Testis (tissue), 3 donors: Measurements from ENCODE around the gene HOXD11. TPM values are rescaled to one million over a fixed set of nuclear protein-coding genes. Genes with fewer than 3 reads are reported as not detected.

Experiments
- DNase-seq: peaks from one replicate; pipeline ENCODE4 v3.0.0-alpha.2; 2019
- H3K27ac ChIP-seq, 2 donors: fragments of 200-600 bp; sonication (generic); one replicate each; pipeline ENCODE4 v1.5.1; 2019
- H3K27me3 ChIP-seq: fragments of 200-600 bp; sonication (generic); one replicate; pipeline ENCODE4 v1.5.1; 2019
- H3K36me3 ChIP-seq: fragments of 200-600 bp; sonication (generic); one replicate; pipeline ENCODE4 v1.5.1; 2017; ENCODE audit warnings: low read depth; ENCODE audit errors: missing control alignments
- H3K4me1 ChIP-seq: fragments of 200-600 bp; sonication (generic); one replicate; pipeline ENCODE4 v1.5.1; 2019
- H3K4me3 ChIP-seq, 2 donors: fragments of 200-600 bp; sonication (generic); one replicate each; pipeline ENCODE4 v1.5.1; 2017 to 2019
- H3K9me3 ChIP-seq: fragments of 200-600 bp; sonication (generic); one replicate; pipeline ENCODE4 v1.5.1; 2017
- CTCF ChIP-seq, 3 experiments: fragments of 450-650 bp in 2 of 3; fragments of 200-600 bp in 1 of 3; sonication (generic) in 1 of 3; IDR thresholded peaks; one replicate each; pipeline ENCODE4 v1.5.1; 2016 to 2019; ENCODE audit warnings: antibody characterized with exemption in 3 of 3, mild to moderate bottlenecking in 2 of 3, moderate library complexity in 1 of 3
- POLR2A ChIP-seq: fragments of 450-650 bp; IDR thresholded peaks from one replicate; pipeline ENCODE4 v1.6.1; 2017; ENCODE audit warnings: antibody characterized with exemption, mild to moderate bottlenecking, moderate library complexity
- WGBS, 2 donors: methylation state at CpG; one replicate each; pipeline ENCODE4 v1.1.5; 2018; 5-methylcytosine and 5-hydroxymethylcytosine counted together
- intact Hi-C: fragments of 100-400 bp; cut with DNase I; formaldehyde crosslinking; loops from one replicate; pipeline ENCODE4 v1.15.1; 2023; ENCODE audit warnings: low total_unique reads
- polyA plus RNA-seq: library from polyadenylated mRNA; stranded (reverse); fragments of 350-450 nt; fragmentation: Illumina TruSeq; extraction: RNeasy Lipid Tissue Mini Kit (QIAGEN cat#74804); gene quantifications from one replicate; pipeline ENCODE4 v1.2.3, GENCODE V29; 2014; ENCODE audit warnings: low read depth, low replicate concordance; ENCODE audit not compliant: insufficient read depth
- total RNA-seq, 2 donors: library from RNA; depleted of rRNA; stranded (reverse); fragments of >200 nt; gene quantifications; one replicate each; pipeline ENCODE4 v1.2.3, GENCODE V29; 2016

Gene HOXD11
- total and polyA plus RNA-seq, 3 donors from 2014 or later = 0.29 to 1.7 (median 0.62) TPM

DNA sequence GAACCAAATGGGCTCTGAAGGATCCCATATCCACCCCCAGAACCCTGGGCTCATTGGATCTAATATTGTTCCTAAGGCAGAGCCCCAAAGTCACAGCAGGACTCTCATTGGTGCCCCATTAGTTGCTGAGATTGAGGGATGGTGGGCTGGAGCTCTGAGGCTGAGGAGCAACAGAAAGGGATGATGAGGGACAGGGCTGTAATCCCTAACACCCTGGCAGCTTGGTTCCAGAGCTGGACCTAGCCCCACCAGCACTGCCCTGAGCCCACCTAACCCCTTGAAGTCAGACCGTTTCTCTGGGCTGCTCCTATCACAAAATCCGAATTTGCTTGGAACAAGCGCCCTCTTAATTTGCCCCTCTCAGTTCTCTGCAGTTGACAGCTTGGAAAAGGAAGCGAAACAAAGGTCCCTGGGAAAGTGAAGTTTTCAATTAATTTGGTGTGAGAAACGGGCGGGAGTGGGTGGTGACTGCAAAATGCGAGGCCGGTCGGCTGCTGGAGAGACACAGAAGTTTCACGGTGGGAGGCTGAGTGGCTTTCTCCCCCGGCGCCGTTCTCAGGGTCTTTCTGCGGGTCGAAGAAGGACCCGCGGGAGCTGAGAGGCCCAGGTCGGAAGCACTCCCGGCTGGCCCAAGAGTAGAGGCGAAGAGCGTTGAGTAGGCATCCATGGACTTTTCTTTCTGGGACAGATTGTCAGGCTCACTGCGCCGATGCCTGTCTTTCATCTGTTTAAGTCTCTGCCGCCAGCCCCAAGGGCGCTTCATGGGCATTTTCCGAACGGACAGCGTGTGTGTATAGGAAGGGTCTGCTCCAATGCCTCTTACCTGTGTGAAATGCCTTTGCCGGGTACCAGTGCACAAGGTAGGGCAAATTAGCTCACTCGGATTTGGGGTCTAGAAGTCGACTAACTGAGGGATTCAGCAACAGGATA is 15.5 kb upstream of the HOXD11 start:
- Histone ChIP-seq H3K9me3 (no peaks in the 10 kb centered on the region), H3K4me3 (no peak overlapping the region), H3K4me1 (peaks cover 8% of the 10 kb centered on the region), H3K27ac (no peak overlapping the region), H3K36me3 (no peaks in the 10 kb centered on the region), H3K27me3 (no peaks in the 10 kb centered on the region)
- intact Hi-C loops = no loop called here
- no peak for DNase-seq
- TF ChIP-seq CTCF (IDR thresholded peaks at IDR 0.05) (no peak), POLR2A (no peak)
- 10 to 14% methylated on average over 31 of the region's 31 CpGs for WGBS, 2 donors

DNA sequence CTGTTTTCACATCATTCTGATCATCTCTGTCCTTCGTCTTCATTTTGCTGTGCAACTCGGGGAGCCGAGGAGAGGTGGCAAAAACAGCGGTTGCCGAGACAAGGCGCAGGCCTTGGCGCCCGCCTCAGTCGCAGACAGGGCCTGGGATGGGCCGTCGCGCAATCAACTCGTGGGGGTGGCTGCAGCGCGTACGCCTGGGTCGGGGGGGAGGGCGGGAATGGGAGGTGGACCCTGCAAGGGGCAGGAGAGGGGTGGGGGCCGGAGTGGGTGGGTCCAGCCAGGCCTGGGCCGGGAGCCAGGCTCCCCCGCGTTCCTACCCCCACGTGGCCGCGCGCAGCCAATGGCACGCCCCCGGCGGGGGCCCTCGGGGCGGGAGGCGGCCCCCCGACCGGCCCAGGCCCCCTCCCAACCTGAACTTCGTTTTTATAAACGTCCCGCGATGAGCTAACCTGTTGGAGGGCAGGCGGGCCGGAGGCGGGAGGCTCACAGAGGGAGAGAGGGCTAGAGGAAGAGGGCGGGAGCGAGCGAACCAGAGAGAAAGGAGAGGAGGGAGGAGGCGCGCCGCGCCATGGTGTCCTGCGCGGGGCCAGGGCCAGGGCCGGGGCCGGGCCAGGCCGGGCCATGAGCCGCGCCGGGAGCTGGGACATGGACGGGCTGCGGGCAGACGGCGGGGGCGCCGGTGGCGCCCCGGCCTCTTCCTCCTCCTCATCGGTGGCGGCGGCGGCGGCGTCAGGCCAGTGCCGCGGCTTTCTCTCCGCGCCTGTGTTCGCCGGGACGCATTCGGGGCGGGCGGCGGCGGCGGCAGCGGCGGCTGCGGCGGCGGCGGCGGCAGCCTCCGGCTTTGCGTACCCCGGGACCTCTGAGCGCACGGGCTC is 14.6 kb upstream of the HOXD11 start, which contains the start of gene HOXD13:
Gene HOXD13 (plus strand): TSS at position 452 of the 875 bp plus-strand sequence. CDS start 170 bp downstream, at position 622.
- DNase-seq = no peak

GRCh38 chr2:176093145-176093897 is 13.8 kb upstream of the HOXD11 start:
- intact Hi-C loops = no loop called here
- DNase-seq = no peak
- Histone ChIP-seq H3K4me1 (peaks cover 13% of the 10 kb centered on the region), H3K36me3 (no peaks in the 10 kb centered on the region), H3K27ac (no peak overlapping the region), H3K9me3 (no peaks in the 10 kb centered on the region), H3K4me3 (peak overlapping the region; percentile 14 to 29), H3K27me3 (peaks cover 6% of the 10 kb centered on the region)
- WGBS, 2 donors = 6 to 12% methylated on average over 12 to 53 of the region's 53 CpGs
- no peak for TF ChIP-seq CTCF (IDR thresholded peaks at IDR 0.05)
- no peak for TF ChIP-seq POLR2A

More for the DNA sequence above, 14.6 kb upstream of the HOXD11 start, which contains the start of gene HOXD13:
- Histone ChIP-seq H3K4me3 (peak within 1 kb of the TSS; percentile 14 to 29), H3K27me3 (no peaks in the 10 kb centered on the region), H3K4me1 (peaks cover 15% of the 10 kb centered on the region), H3K27ac (no peak within 1 kb of the TSS), H3K36me3 (no peaks in the 10 kb centered on the region), H3K9me3 (no peaks in the 10 kb centered on the region)
- TF ChIP-seq POLR2A (no peak), CTCF (IDR thresholded peaks at IDR 0.05) (no peak)
- WGBS, 2 donors = 3 to 6% methylated on average over 35 to 58 of the region's 95 CpGs
- intact Hi-C loops = no loop called here

DNA sequence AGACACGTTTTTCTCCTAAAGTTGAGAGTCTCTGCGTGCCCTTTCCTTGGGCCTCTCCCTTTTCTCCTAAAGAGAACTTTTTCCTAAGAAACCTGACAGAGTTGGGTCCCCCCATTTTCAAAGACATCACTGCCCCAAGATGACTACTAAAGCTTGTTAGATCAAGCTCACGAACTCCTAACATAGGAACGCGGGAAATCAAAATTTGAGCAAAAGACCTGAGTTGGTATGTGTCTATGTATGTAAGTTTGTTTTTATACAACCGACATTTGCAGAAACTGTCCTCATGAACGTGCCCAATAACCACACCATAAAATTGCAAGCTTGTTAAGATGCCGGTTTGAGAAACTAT is 13.2 kb upstream of the HOXD11 start:
- Histone ChIP-seq H3K4me3 (no peak overlapping the region), H3K27ac (no peak overlapping the region)
- intact Hi-C loops = no loop called here

More for the DNA sequence above, 13.2 kb upstream of the HOXD11 start:
- Histone ChIP-seq H3K4me1 (peaks cover 9% of the 10 kb centered on the region), H3K36me3 (no peaks in the 10 kb centered on the region), H3K9me3 (no peaks in the 10 kb centered on the region), H3K27me3 (peaks cover 11% of the 10 kb centered on the region)
- DNase-seq = no peak
- 15 to 21% methylated on average over 8 of the region's 8 CpGs for WGBS, 2 donors
- no peak for TF ChIP-seq POLR2A
- no peak for TF ChIP-seq CTCF (IDR thresholded peaks at IDR 0.05)
